HCT116 (cell line): Measurements from ENCODE around the gene DUSP2. TPM values are rescaled to one million over a fixed set of nuclear protein-coding genes. Genes with fewer than 3 reads are reported as not detected.

Experiments used
- ATAC-seq: fragments of 200-7000 bp; cut with Tn5 transposase; 2 replicates; pipeline ENCODE4 v1.9.1; 2020; ENCODE audit warnings: mild to moderate bottlenecking, moderate library complexity
- BruUV-seq: library from RNA; stranded (reverse); fragments of 400-500 nt; replicated peaks from 2 replicates; lab custom pipeline; 2021; lab: Mats Ljungman, UMichigan
- CTCF ChIA-PET: fragments of 300-600 bp; sonication (Branson Sonifier 250); formaldehyde crosslinking; loops from one replicate; lab custom pipeline; 2021; ENCODE audit warnings: antibody characterized with exemption; lab: Charles Lee
- POLR2A ChIA-PET: fragments of 300-600, 350-600 bp; sonication (Branson Sonifier 250); formaldehyde crosslinking; loops from one replicate; lab custom pipeline; 2021; ENCODE audit warnings: antibody characterized with exemption; lab: Charles Lee
- RAD21 ChIA-PET, 2 experiments: fragments of 300-600 bp; sonication (Branson Sonifier 250); formaldehyde crosslinking; loops; one replicate each; lab custom pipeline; 2023; ENCODE audit warnings: low total read pairs in 2 of 2; ENCODE audit not compliant: uncharacterized antibody in 2 of 2, unreplicated experiment in 2 of 2, low non-redundant PET in 1 of 2; lab: Charles Lee
- DNase-seq: peaks from one replicate; pipeline ENCODE4 v3.0.0-alpha.2; 2010; ENCODE audit warnings: low read depth, low spot score
- H2AFZ ChIP-seq: fragments of 200-600 bp; shearing (Covaris generic), sonication (generic); 2 replicates; pipeline ENCODE4 v1.6.1; 2017; ENCODE audit warnings: low read depth, mixed run types, mixed read lengths, antibody characterized with exemption, low read length; ENCODE audit not compliant: poor library complexity, severe bottlenecking
- H3K27ac ChIP-seq: 2 replicates; pipeline ENCODE4 v1.5.1; 2012; ENCODE audit warnings: low read depth, low read length
- H3K27me3 ChIP-seq: fragments of 200-600 bp; sonication (generic); 2 replicates; pipeline ENCODE4 v1.6.1; 2016; ENCODE audit warnings: mixed run types, low read length, mixed read lengths; ENCODE audit not compliant: insufficient read depth
- H3K36me3 ChIP-seq, 2 experiments: fragments of 200-500 bp in 1 of 2; fragments of 200-600 bp in 1 of 2; sonication (Bioruptor generic) in 1 of 2; sonication (generic) in 1 of 2; 2 replicates each; pipeline versions ENCODE4 v1.5.1 to v1.6.1; 2014 to 2016; ENCODE audit warnings: low read length in 2 of 2, inconsistent platforms in 1 of 2, mixed read lengths in 1 of 2, mixed run types in 1 of 2; ENCODE audit not compliant: insufficient read depth in 2 of 2, control insufficient read depth in 1 of 2
- H3K4me1 ChIP-seq, 2 experiments: fragments of 200-600 bp in 1 of 2; sonication (generic) in 1 of 2; 2 replicates each; pipeline versions ENCODE4 v1.5.1 to v1.6.1; 2012 to 2017; ENCODE audit warnings: low read length in 2 of 2, inconsistent platforms in 1 of 2, mild to moderate bottlenecking in 1 of 2, mixed read lengths in 1 of 2, mixed run types in 1 of 2, moderate library complexity in 1 of 2; ENCODE audit not compliant: insufficient read depth in 2 of 2, control insufficient read depth in 1 of 2
- H3K4me2 ChIP-seq: fragments of 200-600 bp; sonication (generic); 2 replicates; pipeline ENCODE4 v1.6.1; 2017; ENCODE audit warnings: mixed run types, low read length, mixed read lengths
- H3K4me3 ChIP-seq, 2 experiments: fragments of 200-600 bp in 1 of 2; sonication (generic) in 1 of 2; replicated peaks in 1 of 2; 2 replicates each; pipeline ENCODE4 v1.5.1; 2011 to 2016; ENCODE audit warnings: low read length in 2 of 2, control low read depth in 1 of 2, low read depth in 1 of 2, mild to moderate bottlenecking in 1 of 2, mixed read lengths in 1 of 2, mixed run types in 1 of 2
- H3K79me2 ChIP-seq: fragments of 200-600 bp; sonication (generic); 2 replicates; pipeline ENCODE4 v1.6.1; 2017; ENCODE audit warnings: mild to moderate bottlenecking, mixed run types, low read length, moderate library complexity, mixed read lengths; ENCODE audit not compliant: insufficient read depth
- H3K9ac ChIP-seq: fragments of 200-600 bp; sonication (generic); 2 replicates; pipeline ENCODE4 v1.6.1; 2016; ENCODE audit warnings: low read length, mixed read lengths
- H3K9me2 ChIP-seq: fragments of 200-600 bp; sonication (generic), shearing (Covaris generic); 2 replicates; pipeline ENCODE4 v1.6.1; 2017; ENCODE audit warnings: mixed run types, mild to moderate bottlenecking, moderate library complexity; ENCODE audit not compliant: insufficient read depth
- H3K9me3 ChIP-seq, 2 experiments: fragments of 200-500 bp in 1 of 2; fragments of 200-600 bp in 1 of 2; sonication (Bioruptor generic) in 1 of 2; sonication (generic) in 1 of 2; 2 replicates each; pipeline ENCODE4 v1.6.1; 2014 to 2017; ENCODE audit warnings: low read length in 2 of 2, mixed read lengths in 2 of 2, inconsistent platforms in 1 of 2, low read depth in 1 of 2, mild to moderate bottlenecking in 1 of 2, mixed run types in 1 of 2, moderate library complexity in 1 of 2; ENCODE audit not compliant: control insufficient read depth in 1 of 2, insufficient read depth in 1 of 2
- H4K20me1 ChIP-seq: fragments of 200-600 bp; sonication (generic), shearing (Covaris generic); 2 replicates; pipeline ENCODE4 v1.6.1; 2017; ENCODE audit warnings: mixed run types, mild to moderate bottlenecking, moderate library complexity; ENCODE audit not compliant: insufficient read depth
- CTCF ChIP-seq, 3 experiments: fragments of 200-600 bp in 1 of 3; sonication (generic) in 1 of 3; IDR thresholded peaks in 2 of 3; conservative IDR thresholded peaks in 1 of 3; 2 replicates each; pipeline ENCODE4 v1.5.1; 2012 to 2017; ENCODE audit warnings: low read depth in 2 of 3, low read length in 2 of 3, antibody characterized with exemption in 1 of 3, borderline replicate concordance in 1 of 3, control low read depth in 1 of 3, mild to moderate bottlenecking in 1 of 3, mixed read lengths in 1 of 3, mixed run types in 1 of 3, moderate library complexity in 1 of 3; ENCODE audit not compliant: insufficient read depth in 1 of 3
- EZH2phosphoT487 ChIP-seq: fragments of 200-600 bp; IDR thresholded peaks from 2 replicates; pipeline ENCODE4 v1.6.1; 2018; ENCODE audit warnings: antibody characterized with exemption, borderline replicate concordance
- JUND ChIP-seq: IDR thresholded peaks from 2 replicates; pipeline ENCODE4 v1.6.1; 2012
- RAD21 ChIP-seq: IDR thresholded peaks from 2 replicates; pipeline ENCODE4 v1.6.1; 2012; ENCODE audit warnings: low read depth, mild to moderate bottlenecking
- REST ChIP-seq: IDR thresholded peaks from 2 replicates; pipeline ENCODE4 v1.6.1; 2012; ENCODE audit warnings: low read depth
- SIN3A ChIP-seq: IDR thresholded peaks from 2 replicates; pipeline ENCODE4 v1.6.1; 2012; ENCODE audit warnings: low read depth
- SRF ChIP-seq: IDR thresholded peaks from 2 replicates; pipeline ENCODE4 v1.6.1; 2012; ENCODE audit warnings: low read depth
- YY1 ChIP-seq: IDR thresholded peaks from 2 replicates; pipeline ENCODE4 v1.6.1; 2011; ENCODE audit warnings: low read length, low read depth, moderate library complexity, mild to moderate bottlenecking; ENCODE audit not compliant: insufficient replicate concordance; ENCODE audit errors: extremely low read depth
- ZBTB33 ChIP-seq: IDR thresholded peaks from 2 replicates; pipeline ENCODE4 v1.6.1; 2011; ENCODE audit warnings: mild to moderate bottlenecking, low read length, moderate library complexity; ENCODE audit not compliant: insufficient replicate concordance; ENCODE audit errors: extremely low read depth
- ZFX ChIP-seq: fragments of 450-650 bp; IDR thresholded peaks from 2 replicates; pipeline ENCODE4 v1.6.1; 2017
- intact Hi-C: fragments of 100-400 bp; cut with micrococcal nuclease; formaldehyde crosslinking; loops from 2 replicates; pipeline ENCODE4 v1.10.0; 2022
- total RNA-seq: library from RNA; stranded (reverse); gene quantifications from one replicate; pipeline ENCODE4 v1.2.1, GENCODE V29; 2021; ENCODE audit not compliant: unreplicated experiment

DUSP2 gene
- total RNA-seq, 1 experiment from 2014 or later: 24.5 TPM

GRCh38 chr2:96140941-96141623 lies 4.2 kb downstream of the DUSP2 start:
- no TSS peak for BruUV-seq
- no peak for ATAC-seq
- RAD21 ChIA-PET: interaction anchor here in 1 of 2 experiments (1.8 kb wide), 1 partner anchor 33 kb away, joined by 6 read pairs; no protein-coding TSS in a partner anchor

More at GRCh38 chr2:96140941-96141623, 4.2 kb downstream of the DUSP2 start:
- H3K79me2 ChIP-seq: peaks cover 21% of the 10 kb centered on the region
- no peak for DNase-seq
- H2AFZ ChIP-seq: no peak overlapping the region
- no peaks in the 10 kb centered on the region for H3K9me2 ChIP-seq
- H3K9me3 ChIP-seq: no peaks in the 10 kb centered on the region
- H3K36me3 ChIP-seq: peaks cover 4 to 15% of the 10 kb centered on the region in 2 experiments; a peak in 2 of 4 replicates
- peaks cover 13 to 42% of the 10 kb centered on the region in 2 experiments for H3K4me1 ChIP-seq
- no peaks in the 10 kb centered on the region for H4K20me1 ChIP-seq
- POLR2A ChIA-PET: no interaction called here
- no peak for TF ChIP-seq JUND
- no peak for TF ChIP-seq YY1
- no peak for TF ChIP-seq CTCF (IDR thresholded peaks at IDR 0.05 in 2 of 3, conservative IDR thresholded peaks at IDR 0.05 in 1 of 3; ENCODE audit: borderline replicate concordance in 1 of 3, insufficient read depth in 1 of 3, low read depth in 2 of 3, low read length in 2 of 3)
- no peak for TF ChIP-seq EZH2phosphoT487
- no peak for TF ChIP-seq SIN3A
- TF ChIP-seq ZFX: no peak
- TF ChIP-seq SRF: no peak
- no peak for TF ChIP-seq ZBTB33
- TF ChIP-seq REST: no peak
- TF ChIP-seq RAD21: no peak
- TF ChIP-seq, all 23 proteins: peak for 0
- Histone ChIP-seq H3K4me2 (no peak overlapping the region), H3K4me3 (no peak overlapping the region), H3K9ac (no peak overlapping the region), H3K27ac (no peak overlapping the region), H3K27me3 (no peaks in the 10 kb centered on the region)
- CTCF ChIA-PET: interaction anchor here (2.6 kb wide), 1 partner anchor 33 kb away, joined by 9 read pairs; no protein-coding TSS in a partner anchor
- intact Hi-C loops: no loop called here
